CD4-positive, alpha-beta T cell treated with Interleukin-6 at 100 ng/mL for 8 hours (primary cell): Measurements from ENCODE around the gene CASKIN2.
"Not testable (repeated sequence)": the region's sequence is repeated elsewhere in the genome, so short reads cannot be mapped to it uniquely, and the experiment has no call there.

Experiments
- DNase-seq: peaks from one replicate; pipeline ENCODE4 v3.0.0-alpha.2; 2020; ENCODE audit warnings: mixed read lengths, low spot score

The CASKIN2 gene

GRCh38 chr17:75521290-75521689, 6.0 kb upstream of the CASKIN2 start:
- no peak for DNase-seq

DNA sequence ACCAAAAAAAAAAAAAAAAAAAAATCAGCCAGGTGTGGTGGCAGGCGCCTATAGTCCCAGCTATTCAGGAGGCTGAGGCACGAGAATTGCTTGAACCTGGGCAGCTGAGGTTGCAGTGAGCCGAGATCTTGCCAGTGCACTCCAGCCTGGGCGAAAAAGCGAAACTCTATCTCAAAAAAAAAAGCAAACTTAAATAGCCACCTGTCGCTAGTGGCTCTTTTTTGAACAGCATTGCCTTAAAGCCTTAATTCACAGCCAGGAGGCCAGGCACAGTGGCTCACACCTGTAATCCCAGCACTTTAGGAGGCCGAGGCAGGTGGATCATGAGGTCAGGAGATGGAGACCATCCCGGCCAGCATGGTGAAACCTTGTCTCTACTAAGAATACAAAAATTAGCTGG, 5.1 kb upstream of the CASKIN2 start:
- not testable (repeated sequence) for DNase-seq

DNA sequence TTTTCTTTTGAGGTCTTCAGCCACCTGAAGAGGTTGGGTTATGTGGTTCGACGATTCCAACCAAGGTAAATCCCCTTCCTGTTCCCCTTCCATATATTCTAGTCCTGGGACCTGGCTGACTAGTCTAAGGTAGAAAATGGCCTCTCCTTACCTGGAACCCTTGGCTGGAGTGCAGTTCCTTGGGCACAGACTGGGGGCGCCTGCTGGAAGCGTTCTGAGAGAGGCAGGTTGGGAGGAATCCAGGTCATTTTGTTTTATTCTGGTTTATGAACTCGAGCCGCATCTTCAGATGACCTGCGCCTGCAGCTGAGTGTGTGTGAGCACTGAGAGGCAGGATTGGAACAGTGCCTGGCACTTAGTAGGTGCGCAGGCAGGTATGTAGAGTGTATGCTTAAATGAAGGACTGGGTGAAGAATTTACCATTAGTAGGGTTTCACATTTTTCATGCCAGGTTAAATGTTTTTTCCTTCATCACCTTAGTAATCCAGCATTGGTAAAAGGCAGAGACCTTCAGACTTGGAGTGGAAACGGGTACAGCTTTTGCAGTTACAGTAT, 3.7 kb upstream of the CASKIN2 start:
- DNase-seq: no peak

- peak; percentile 56 for DNase-seq
Measured at GRCh38 chr17:75518201-75518600, 2.9 kb upstream of the CASKIN2 start.

- DNase-seq: no peak
Measured at GRCh38 chr17:75517297-75517865, 2.0 kb upstream of the CASKIN2 start.

DNA sequence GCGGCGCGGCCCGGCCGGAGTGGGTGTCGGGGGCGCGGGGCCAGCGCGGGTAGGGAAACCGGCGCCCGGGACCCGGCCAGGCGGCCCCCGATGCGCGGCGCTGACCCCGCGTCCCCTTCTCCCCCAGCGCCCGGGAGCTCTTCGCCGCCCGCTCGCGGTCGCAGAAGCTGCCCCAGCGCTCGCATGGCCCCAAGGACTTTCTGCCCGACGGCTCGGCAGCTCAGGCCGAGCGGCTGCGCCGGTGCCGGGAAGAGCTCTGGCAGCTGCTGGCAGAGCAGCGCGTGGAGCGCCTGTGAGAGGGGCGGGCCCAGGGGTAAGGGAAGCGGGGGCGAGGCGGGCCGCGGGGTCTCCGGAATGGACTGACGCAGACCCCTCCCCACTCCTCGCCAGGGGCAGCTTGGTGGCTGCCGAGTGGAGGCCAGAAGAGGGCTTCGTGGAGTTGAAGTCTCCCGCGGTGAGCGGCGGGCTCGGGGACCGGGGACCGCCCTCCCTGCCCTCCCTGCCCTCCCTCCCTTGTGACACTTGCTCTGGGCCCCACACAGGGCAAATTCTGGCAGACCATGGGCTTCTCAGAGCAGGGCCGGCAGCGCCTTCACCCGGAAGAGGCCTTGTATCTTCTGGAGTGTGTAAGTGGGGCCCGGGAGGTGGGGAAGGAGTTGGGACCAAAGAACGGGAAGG, 1.4 kb upstream of the CASKIN2 start:
- peak; percentile 21 for DNase-seq

- peak; percentile 94 for DNase-seq
Measured at GRCh38 chr17:75516255-75516618, 900 bp upstream of the CASKIN2 start, which contains the start of gene TSEN54. TSS of gene TSEN54 (plus strand) at chr17:75516528. CDS start at chr17:75516561, 33 bp downstream.

DNA sequence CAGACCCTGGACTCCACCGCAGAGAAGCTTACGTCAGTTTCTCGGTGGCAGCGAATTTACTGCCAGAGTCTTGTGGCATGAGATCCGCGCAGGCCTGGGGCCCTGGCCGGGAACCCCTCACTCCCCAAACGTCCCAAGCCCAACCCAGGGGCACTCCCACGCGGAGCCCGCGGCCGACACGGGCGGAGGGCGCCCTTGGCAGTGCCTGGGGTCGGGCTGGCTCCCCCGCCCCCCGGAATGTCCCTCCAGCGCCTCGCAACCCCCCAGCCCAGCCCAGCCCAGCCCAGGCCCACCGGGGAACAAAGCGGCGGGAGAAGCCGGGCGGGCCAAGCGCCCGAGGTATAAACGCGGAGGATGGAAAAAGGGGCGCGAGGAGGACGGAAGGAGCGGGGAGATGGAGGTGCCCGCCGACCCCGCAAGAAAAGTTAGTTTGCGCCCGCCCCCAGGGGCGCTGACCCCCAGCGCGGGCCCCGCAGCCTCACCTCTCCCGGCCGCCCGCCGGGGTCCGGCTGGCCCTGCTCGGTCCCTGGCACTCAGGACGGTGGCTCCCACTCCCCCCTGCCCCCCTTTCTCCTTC, 330 bp downstream of the CASKIN2 start:
- no peak for DNase-seq

GRCh38 chr17:75514299-75514918, 928 bp downstream of the CASKIN2 start:
- no peak for DNase-seq

GRCh38 chr17:75513641-75514000, 1.7 kb downstream of the CASKIN2 start:
- no peak for DNase-seq

DNA sequence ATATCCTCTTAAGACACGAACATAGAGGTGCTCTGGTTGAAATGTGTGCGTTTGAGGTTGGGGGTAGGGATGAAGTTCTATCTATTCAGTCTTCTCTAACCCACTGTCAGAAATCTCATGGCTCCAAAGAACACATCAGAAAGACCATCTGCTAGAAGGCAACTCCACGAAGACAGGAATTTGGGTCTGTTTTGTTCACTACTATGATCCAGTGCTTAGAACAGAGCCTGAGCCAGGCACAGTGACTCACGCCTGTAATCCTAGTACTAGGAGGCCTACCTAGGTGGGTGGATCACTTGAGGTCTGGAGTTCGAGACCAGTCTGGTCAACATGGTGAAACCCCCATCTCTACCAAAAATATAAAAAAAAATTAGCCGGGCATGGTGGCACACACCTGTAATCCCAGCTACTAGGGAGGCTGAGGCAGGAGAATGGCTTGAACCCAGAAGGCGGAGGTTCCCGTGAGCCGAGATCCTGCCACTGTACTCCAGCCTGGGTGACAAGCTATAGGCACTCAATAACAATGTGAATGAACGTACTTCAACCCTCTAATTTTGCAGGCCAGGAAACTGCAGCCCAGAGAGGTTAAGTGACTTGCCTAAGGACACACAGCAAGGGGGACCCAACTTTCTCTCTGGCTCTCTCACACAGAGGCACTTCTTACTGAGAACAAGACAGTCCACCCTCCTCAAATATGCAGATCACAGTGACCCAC, 2.3 kb downstream of the CASKIN2 start:
- DNase-seq: no peak

DNA sequence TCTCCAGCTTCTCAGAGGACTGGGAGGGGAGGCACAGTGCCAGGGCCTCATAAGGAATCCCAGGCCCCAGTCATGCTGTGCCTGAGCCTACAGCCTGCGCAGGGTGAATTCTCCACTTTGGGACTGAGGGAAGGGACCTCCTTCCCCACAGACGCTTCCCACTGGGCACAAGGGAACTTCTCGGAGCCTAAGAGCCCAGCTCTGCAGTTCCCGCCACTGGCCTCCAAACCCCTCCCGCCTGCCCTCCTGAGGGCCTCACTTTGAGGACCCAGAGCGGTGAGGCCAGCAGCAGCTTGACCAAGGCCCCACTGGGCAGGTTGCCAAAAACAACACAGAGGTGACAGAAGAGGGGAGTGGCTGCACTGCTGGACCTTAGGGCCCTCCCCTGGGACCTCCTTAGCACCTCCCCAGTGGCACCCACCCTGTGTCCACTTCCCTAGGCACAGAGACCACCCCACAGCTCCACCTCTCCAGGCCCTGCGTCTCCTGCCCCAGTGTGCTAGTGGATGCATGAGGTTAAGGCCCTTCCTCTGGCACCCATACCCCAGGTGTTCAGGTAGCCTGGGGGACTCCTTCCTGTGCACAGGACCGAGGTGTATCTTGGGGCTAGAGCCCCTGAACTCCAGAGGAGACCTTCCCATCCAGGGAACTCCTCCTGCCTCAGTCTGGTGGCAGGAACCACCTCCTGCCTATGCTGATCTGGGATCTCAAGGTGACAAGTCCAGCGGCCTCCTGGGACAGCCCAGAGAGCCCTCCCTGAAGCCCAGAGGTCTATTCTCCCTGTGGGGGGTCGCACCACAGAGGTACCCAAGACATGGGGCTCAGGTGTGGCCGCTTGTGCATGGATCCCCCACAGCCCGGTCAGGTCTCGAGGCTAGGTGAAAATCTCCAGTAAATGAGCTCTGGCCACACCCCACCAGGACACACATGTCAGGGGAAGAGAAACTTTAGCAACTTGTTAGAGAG, 3.4 kb downstream of the CASKIN2 start:
- no peak for DNase-seq

DNA sequence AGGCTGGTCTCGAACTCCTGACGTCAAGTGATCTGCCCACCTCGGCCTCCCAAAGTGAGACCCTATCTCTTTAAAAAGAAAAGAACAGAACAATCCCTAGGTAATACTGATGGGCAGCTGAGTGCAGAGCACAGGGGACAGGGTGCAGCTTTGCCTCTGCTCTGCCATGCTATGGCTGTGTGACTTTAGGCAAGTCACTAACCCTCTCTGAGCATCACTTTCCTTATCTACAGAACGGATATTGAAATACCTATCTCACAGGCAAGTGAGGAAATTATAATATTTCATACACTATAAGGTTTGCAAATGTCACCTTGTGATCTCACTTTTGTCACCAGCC, 4.1 kb downstream of the CASKIN2 start:
- DNase-seq: no peak

- no peak for DNase-seq
Measured at GRCh38 chr17:75509528-75510258, 5.6 kb downstream of the CASKIN2 start.

GRCh38 chr17:75508931-75509361, 6.4 kb downstream of the CASKIN2 start:
- no peak for DNase-seq

GRCh38 chr17:75507733-75508719, 7.3 kb downstream of the CASKIN2 start:
- no peak for DNase-seq

DNA sequence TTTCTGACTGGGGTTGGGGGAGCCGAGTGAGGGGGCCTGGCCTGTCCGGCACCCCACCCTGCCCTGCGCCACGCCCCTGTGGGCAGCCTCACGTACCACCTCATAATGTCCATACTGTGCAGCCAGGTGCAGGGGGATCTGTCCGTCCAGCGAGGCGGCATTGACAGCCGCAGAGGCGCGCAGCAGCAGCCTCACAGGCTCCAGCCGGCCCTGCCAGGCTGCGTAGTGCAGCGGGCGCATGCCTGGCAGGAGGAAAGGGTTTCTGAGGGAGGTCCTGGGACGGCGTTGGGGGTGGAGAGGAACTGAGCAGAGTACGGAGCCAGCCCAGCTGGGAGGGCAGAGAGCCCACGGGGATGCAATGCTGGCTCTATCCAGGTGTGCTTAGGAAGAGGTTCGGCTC, 8.4 kb downstream of the CASKIN2 start:
- DNase-seq: no peak

DNA sequence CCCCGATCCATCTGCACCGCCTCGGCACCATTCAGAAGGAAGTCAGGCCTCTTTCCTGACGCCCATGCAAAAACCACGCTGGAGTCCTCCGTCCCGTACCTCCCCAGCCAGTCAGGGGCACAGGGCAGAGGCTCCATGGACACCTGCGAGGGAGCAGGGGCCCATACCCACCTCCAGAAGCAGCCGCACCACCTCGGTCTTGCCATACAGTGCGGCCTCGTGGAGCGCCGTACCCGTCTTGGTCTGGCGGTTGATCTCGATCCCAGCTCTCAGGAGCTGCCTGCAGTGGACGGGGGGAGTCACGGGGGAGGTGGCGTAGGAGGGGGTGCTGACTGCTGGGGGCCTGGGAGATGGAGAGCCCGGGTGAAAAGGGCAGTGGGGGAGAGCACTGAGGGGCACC, 9.2 kb downstream of the CASKIN2 start:
- no peak for DNase-seq

- no peak for DNase-seq
Measured at GRCh38 chr17:75505640-75506039, 9.7 kb downstream of the CASKIN2 start.

DNA sequence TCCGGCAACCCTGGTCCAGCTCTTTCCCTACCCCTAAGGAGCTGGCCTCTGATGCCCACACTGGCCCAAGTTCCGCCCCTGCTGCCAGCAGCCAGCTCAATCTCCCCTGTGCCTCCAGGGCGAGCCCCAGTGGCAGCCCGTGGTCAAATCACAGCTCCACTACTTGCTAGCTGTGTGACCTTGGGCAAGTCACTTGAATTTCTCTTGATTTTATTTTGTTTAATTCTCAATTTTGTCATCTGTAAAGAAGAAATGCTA, 10.3 kb downstream of the CASKIN2 start:
- no peak for DNase-seq
